Stimulated activated effector memory CD8-positive, alpha-beta T cell treated with anti-CD3 and anti-CD28 coated beads, Interleukin-12 subunit alpha, Interleukin-12 subunit beta, amount 100 ng/mL, for 72 hours (primary cell): ENCODE results near the gene DHRS2.
"Not testable (repeated sequence)": the region's sequence is repeated elsewhere in the genome, so short reads cannot be mapped to it uniquely, and the experiment has no call there.

Experiments
- ATAC-seq: fragments of 150-1000 bp; cut with Tn5 transposase; 2 replicates; pipeline ENCODE4 v1.10.0; 2021
- DNase-seq, 2 donors: peaks; one replicate each; pipeline ENCODE4 v3.0.0; 2021 to 2022; ENCODE audit warnings: low spot score in 2 of 2
- H3K27ac Mint-ChIP-seq: one replicate; pipeline ENCODE4 v1.8.0; 2022; ENCODE audit warnings: mild to moderate bottlenecking, mixed read lengths
- H3K36me3 Mint-ChIP-seq: one replicate; pipeline ENCODE4 v1.8.0; 2022; ENCODE audit warnings: mild to moderate bottlenecking, mixed read lengths
- H3K4me1 Mint-ChIP-seq: one replicate; pipeline ENCODE4 v1.8.0; 2022; ENCODE audit warnings: mixed read lengths
- H3K4me3 Mint-ChIP-seq: one replicate; pipeline ENCODE4 v1.8.0; 2022; ENCODE audit warnings: mild to moderate bottlenecking, mixed read lengths
- H3K9me3 Mint-ChIP-seq: one replicate; pipeline ENCODE4 v1.8.0; 2022; ENCODE audit warnings: mixed read lengths

The DHRS2 gene

DNA sequence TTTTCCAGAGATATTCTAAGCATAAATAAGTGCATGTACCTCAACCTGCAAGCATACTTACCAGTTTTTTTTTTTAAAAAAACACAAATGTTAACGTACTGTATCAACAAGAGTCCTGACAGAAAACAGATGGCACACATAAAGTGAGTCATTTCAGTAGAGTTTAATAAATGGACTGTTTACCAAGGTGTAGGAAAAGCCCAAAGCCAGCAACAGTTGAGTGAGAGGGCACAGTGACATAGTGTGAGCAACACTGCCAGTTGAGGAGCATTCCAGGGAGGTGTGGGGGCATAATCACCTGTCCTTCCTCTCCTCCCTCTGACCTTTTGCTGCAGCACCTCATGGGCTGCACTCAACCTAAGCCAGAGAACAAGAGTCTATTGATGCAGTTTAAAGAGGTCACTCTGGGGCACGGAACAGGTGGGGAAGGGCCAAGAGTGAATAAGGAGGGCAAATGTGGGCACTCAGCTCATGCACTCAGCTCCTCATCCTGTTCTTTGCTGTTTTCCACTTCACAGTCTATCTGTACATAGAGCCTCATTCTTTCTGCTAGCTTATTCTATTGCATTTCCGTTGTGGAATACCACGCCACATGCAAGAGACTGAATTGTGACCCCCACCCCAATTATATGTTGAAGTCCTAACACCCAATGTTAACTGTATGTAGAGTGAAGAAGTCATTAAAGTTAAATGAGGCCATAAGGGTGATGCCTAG, 29.3 kb downstream of the DHRS2 start:
- peaks cover 14% of the 10 kb centered on the region for H3K4me1 Mint-ChIP-seq
- no peaks in the 10 kb centered on the region for H3K9me3 Mint-ChIP-seq
- no peak for ATAC-seq
- no peaks in the 10 kb centered on the region for H3K36me3 Mint-ChIP-seq
- H3K27ac Mint-ChIP-seq = no peak overlapping the region
- no peak overlapping the region for H3K4me3 Mint-ChIP-seq
- no peak for DNase-seq

DNA sequence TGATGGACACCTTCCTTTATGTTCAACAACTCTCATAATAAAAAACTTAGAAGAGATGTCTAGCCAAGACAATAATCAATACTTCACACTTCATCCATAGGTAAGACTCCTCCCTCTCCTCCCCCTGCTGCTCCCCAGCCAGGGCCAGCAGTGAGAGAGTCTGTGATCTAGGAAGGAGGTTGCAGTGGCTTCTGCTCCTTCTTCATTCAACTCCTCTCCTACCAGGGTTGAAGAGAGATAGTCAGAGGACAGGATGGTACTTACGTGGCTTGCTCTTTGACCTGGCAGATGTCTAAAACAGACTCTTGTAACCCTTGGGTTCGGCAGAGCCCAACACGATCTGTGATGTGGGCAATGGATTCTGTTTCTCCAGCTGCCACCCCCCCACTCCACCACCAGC, 31.0 kb downstream of the DHRS2 start:
- Mint-ChIP-seq H3K4me1 (no peaks in the 10 kb centered on the region), H3K36me3 (no peaks in the 10 kb centered on the region)

DNA sequence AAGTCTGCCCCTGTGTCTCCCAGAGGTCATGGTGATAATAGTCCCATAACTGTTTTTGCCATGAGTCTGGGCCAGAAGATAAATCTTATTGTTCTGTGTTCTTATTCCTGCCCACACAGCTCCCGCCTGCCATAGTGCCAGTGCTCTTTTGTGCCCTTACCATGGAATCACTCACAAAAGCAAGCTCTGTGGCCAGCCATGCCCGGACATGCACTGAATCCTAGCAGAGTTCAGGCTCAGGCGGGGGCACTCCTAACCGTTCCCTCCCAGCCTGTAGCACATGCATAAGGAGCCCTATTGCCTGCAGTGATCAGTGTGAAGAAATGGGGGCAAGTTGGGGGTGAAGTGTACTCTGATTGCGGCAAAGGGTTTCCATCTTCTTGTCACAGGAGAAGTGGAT, 33.3 kb downstream of the DHRS2 start:
- DNase-seq (no peak), ATAC-seq (no peak)
- H3K4me3 Mint-ChIP-seq = no peak overlapping the region
- no peak overlapping the region for H3K27ac Mint-ChIP-seq
- no peaks in the 10 kb centered on the region for H3K36me3 Mint-ChIP-seq
- no peaks in the 10 kb centered on the region for H3K9me3 Mint-ChIP-seq
- H3K4me1 Mint-ChIP-seq = no peaks in the 10 kb centered on the region

More for the DNA sequence above, 31.0 kb downstream of the DHRS2 start:
- ATAC-seq (no peak), DNase-seq (no peak)
- Mint-ChIP-seq H3K9me3 (no peaks in the 10 kb centered on the region), H3K27ac (no peak overlapping the region), H3K4me3 (no peak overlapping the region)

DNA sequence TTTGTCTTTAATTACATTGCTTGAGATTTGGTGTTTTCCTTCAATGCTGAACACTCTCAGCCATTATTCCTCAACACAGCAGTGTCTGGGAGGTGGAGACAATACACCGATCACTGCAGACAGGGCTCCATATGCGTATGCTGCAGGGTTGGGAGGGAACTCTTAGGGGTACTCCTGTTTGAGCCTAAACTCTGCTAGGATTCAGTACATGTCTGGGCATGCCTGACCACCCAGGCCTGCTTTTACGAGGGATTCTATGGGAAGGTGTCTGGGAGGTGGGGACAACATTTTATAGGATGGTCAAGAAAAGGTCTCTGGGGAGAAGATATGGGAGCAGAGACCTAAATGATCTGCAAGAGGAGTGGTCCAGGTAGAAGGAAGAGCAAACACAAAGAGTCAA, 34.3 kb downstream of the DHRS2 start:
- ATAC-seq (no peak), DNase-seq (no peak)
- no peak overlapping the region for H3K4me3 Mint-ChIP-seq
- no peak overlapping the region for H3K27ac Mint-ChIP-seq
- H3K4me1 Mint-ChIP-seq = no peaks in the 10 kb centered on the region
- no peaks in the 10 kb centered on the region for H3K9me3 Mint-ChIP-seq
- no peaks in the 10 kb centered on the region for H3K36me3 Mint-ChIP-seq

DNA sequence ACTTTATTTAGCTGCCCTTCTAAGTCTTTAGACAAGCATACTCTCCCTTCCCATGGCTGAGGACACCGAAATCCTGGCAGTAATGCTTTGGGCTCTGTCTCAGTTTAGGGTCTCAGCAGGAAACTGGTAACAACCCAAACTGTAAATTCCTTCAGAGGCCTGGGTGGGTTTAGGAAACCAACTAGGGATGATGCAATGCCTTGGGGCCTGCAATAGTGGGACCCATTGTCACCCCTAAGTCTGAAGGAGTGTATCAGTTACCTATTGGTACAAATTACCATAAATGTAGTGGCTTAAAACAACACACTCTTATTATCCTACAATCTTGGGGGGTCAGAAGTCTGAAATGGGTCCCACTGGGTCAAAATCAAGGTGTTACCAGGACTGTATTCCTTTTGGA, 36.0 kb downstream of the DHRS2 start:
- Mint-ChIP-seq H3K4me3 (no peak overlapping the region), H3K4me1 (no peaks in the 10 kb centered on the region)

DNA sequence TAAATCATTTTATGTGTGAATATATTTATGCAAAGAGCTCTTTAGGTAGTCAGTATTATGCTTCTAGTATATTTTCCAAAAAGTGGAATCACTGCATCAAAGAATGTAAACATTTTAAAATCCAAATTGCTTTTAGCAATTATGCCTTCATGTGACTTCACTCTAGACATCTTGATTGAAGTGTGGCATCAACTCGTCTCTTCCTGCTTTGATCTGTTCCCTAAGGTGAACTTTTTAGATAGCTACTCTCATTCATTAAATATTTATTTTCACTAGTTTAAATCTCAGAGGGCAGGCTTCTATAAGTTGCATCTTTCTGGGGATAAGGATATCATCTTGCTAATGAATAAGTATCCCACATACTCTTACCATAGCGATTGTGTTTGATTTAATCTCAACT, 39.2 kb downstream of the DHRS2 start:
- DNase-seq (no peak), ATAC-seq (no peak)
- Mint-ChIP-seq H3K36me3 (no peaks in the 10 kb centered on the region), H3K4me3 (no peak overlapping the region), H3K27ac (no peak overlapping the region), H3K9me3 (no peaks in the 10 kb centered on the region), H3K4me1 (no peaks in the 10 kb centered on the region)

More for the DNA sequence above, 36.0 kb downstream of the DHRS2 start:
- Mint-ChIP-seq H3K36me3 (no peaks in the 10 kb centered on the region), H3K9me3 (no peaks in the 10 kb centered on the region), H3K27ac (no peak overlapping the region)
- no peak for ATAC-seq
- no peak for DNase-seq

DNA sequence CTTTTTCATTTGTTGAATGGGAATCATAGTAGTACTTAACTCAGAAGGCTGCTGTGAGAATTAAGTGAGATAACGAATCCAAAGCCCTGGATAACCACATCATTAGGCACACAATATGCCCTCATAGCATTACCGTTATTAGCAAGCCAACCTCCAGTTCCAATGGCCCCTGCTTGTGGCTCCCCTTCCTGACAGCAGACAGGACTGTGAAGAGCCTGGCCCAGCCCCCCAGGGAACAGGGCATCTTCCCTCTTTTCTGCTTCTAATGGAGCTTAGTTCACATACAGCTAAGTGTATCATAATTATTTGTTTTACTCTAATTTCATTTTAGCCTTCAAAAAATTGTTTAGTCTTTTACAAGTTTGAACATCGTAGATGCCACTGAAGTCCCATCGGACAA, 39.7 kb downstream of the DHRS2 start:
- ATAC-seq = no peak

DNA sequence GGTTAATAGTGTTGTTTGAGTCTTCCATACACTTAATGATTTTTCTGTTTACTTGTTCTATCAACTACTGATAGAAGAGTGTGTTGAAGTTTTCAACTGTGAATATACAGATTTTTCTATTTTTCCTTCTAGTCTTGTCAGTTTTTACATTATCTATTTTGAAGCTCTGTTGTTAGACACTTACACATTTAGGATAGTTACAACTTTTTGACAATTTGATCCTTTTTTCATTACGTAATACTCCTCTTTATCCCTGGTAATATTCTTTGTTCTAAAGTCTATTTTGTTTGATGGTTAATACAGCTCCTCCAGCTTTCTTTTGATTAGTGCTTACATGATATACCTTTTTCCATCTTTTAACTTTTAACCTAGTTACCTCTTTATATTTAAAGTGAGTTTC, 45.2 kb downstream of the DHRS2 start:
- Mint-ChIP-seq H3K27ac (no peak overlapping the region), H3K4me1 (no peaks in the 10 kb centered on the region), H3K4me3 (no peak overlapping the region), H3K36me3 (no peaks in the 10 kb centered on the region), H3K9me3 (no peaks in the 10 kb centered on the region)
- DNase-seq (no peak), ATAC-seq (no peak)

More for the DNA sequence above, 39.7 kb downstream of the DHRS2 start:
- Mint-ChIP-seq H3K4me1 (no peaks in the 10 kb centered on the region), H3K9me3 (no peaks in the 10 kb centered on the region), H3K36me3 (no peaks in the 10 kb centered on the region), H3K4me3 (no peak overlapping the region), H3K27ac (no peak overlapping the region)
- DNase-seq = no peak

DNA sequence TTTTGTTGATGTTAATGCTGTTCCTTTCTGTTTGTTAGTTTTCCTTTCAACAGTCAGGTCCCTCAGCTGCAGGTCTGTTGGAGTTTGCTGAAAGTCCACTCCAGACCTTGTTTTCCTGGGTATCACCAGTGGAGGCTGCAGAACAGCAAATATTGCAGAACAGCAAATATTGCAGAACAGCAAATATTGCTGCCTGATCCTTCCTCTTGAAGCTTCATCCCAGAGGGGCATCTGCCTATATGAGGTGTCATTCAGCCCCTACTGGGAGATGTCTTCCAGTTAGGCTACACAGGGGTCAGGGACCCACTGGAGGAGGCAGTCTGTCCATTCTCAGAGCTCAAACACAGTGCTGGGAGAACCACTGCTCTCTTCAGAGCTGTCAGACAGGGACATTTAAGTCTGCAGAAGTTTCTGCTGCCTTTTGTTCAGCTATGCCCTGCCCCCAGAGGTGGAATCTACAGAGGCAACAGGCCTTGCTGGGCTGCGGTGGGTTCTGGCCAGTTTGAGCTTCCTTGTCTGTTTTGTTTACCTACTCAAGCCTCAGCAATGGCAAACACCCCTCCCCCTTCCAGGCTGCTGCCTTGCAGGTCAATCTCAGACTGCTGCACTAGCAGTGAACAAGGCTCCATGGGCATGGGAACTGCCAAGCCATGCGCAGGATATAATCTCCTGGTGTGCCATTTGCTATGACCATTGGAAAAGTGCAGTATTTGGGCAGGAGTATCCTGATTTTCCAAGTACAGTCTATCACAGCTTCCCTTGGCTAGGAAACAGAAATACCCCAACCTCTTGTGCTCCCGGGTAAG, 53.7 kb downstream of the DHRS2 start:
- ATAC-seq, H3K9me3 Mint-ChIP-seq, H3K4me3 Mint-ChIP-seq, DNase-seq, H3K27ac Mint-ChIP-seq, H3K4me1 Mint-ChIP-seq, H3K36me3 Mint-ChIP-seq: not testable (repeated sequence)

DNA sequence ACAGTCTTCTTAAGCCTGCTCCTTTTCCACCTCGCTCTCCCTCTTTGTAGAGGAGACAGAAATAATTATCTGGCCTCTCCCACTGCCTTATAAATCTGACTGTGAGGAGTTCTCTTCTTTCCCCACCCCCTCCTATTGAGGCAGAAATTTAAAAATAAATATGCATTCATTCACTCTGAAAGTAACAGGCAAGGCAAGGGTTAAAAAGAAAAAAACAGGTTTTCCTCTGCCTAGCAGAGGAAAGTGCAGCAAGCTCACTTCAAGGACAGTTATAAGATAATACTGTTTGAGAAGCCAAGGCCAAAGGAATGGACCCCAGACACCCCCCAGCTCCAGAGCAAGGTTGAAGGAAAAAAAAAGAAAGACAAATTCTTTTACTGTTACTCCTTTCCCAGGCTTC, 56.3 kb downstream of the DHRS2 start:
- DNase-seq = no peak
- peaks cover 4% of the 10 kb centered on the region for H3K9me3 Mint-ChIP-seq
- no peaks in the 10 kb centered on the region for H3K4me1 Mint-ChIP-seq
- H3K36me3 Mint-ChIP-seq = no peaks in the 10 kb centered on the region
- no peak overlapping the region for H3K27ac Mint-ChIP-seq
- no peak overlapping the region for H3K4me3 Mint-ChIP-seq
- ATAC-seq = no peak

DNA sequence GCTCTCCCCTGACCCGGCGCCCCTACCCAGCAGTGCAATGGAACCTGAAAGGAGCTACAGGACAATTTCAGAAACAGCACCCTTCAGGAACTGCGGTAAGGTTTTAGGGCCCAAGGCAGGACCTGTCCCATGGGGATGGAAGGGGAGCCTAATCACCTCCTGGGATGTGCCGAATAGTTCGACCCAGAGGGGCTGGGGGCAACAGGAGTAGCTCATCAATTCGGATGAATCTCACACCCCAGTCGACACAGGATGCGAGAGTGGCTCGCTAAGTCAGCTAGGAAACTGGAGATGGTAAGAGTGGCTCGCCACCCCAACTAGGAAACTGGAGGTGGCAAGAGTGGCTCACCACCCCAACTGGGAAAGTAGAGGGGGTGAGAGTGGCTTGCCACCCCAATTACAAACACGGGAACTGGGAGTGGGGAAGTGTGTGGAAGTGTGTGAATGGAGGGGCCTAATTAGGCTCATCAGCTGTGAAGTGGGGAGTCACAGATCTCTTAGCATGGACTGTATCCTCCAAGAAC, 57.1 kb downstream of the DHRS2 start:
- DNase-seq = peak in 1 of 2 donors; percentile 38
- H3K4me1 Mint-ChIP-seq = no peaks in the 10 kb centered on the region
- H3K27ac Mint-ChIP-seq = no peak overlapping the region
- ATAC-seq = no peak
- no peak overlapping the region for H3K4me3 Mint-ChIP-seq
- peaks cover 4% of the 10 kb centered on the region for H3K9me3 Mint-ChIP-seq
- H3K36me3 Mint-ChIP-seq = no peaks in the 10 kb centered on the region

DNA sequence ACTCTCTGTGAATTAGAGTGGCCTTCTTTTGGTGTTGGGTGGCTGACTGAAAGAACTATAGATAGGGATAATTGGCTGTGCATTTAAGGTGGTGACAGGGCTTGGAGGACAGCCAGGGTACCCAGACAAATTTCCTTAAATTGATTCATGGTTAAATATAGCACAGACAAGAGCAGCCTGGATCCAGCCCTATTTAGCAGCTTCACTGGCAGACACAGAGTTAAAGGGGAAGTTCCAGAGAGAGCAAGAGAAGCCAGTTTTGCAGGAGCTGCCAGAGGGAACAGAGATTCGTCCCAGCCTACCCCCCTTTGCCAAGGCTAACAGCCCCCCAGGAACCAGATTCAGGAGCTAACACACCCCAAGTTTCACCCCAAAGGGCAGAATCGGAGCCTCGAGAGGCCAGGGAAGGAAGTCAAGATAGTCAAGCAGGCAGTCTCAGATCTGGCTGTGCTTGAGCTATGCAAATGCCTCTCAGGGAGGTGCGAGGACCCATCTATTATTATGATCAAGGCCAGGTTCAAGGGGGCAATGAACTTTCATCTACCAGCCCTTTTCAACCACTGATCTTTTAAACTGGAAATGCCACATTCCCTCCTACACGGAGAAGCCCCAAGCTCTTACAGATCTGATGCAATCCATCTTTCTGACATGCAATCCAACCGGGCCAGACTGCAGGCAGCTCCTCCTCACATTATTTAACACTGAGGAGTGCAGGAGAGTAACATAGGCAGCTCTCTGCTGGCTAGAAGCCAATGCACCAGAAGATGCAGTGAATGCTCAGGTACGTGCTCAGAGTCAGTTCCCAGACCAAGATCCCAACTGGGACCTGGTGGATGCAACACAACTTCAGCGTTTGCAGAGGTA, 58.2 kb downstream of the DHRS2 start:
- Mint-ChIP-seq H3K36me3 (no peaks in the 10 kb centered on the region), H3K9me3 (peaks cover 4% of the 10 kb centered on the region), H3K4me1 (no peaks in the 10 kb centered on the region), H3K27ac (no peak overlapping the region), H3K4me3 (no peak overlapping the region)
- peak in 1 of 2 donors; percentile 40 for DNase-seq
- ATAC-seq = no peak
